ENCODE results near the gene TWIST2.

- TF ChIP-seq CTCF (IDR thresholded peaks at IDR 0.05): no peak
- TF ChIP-seq POLR2A (IDR thresholded peaks at IDR 0.05): no peak
Measured at GRCh38 chr2:238901461-238902057, 53.7 kb downstream of the TWIST2 start.
